GM15510 (cell line): ENCODE data around the gene MRPL2.

Experiments used
- POLR2A ChIP-seq: IDR thresholded peaks from 3 replicates; pipeline ENCODE4 v1.6.1; 2011; ENCODE audit warnings: borderline replicate concordance; ENCODE audit not compliant: insufficient read length; ENCODE audit errors: extremely low read depth

The MRPL2 gene

GRCh38 chr6:43074847-43075669, 15.8 kb upstream of the MRPL2 start:
- TF ChIP-seq POLR2A: no peak

DNA sequence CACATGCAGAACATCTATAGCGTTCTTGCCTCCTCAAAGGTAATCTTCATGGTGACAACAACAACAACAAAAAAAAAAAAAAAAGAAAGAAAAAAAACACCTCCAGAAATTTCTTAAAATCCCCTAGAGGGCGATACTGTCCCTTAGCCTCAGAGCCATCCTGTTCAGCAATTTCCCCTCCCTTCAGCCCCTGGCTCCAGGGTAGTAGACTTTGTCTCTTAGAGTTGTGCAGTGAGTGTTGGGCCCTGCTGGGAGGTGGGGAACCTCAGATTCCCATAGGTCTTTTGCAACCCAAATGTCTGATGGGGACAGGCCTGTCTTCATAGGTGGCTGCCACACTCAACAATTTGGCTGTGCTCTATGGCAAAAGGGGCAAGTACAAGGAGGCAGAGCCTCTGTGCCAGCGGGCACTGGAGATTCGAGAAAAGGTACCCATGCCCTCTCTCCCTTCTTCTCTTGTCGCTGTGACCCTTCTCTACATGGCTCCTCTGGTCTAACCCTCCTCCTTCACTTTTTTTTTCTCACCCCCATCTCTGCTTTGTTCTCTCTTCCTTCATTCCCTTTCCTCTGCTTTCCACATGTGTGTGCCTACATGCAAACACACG, 10.9 kb upstream of the MRPL2 start:
- no peak for TF ChIP-seq POLR2A

- no peak for TF ChIP-seq POLR2A
These were observed 3.6 kb upstream of the MRPL2 start for GRCh38 chr6:43062818-43063217.

GRCh38 chr6:43061861-43062260, 2.6 kb upstream of the MRPL2 start:
- no peak for TF ChIP-seq POLR2A

DNA sequence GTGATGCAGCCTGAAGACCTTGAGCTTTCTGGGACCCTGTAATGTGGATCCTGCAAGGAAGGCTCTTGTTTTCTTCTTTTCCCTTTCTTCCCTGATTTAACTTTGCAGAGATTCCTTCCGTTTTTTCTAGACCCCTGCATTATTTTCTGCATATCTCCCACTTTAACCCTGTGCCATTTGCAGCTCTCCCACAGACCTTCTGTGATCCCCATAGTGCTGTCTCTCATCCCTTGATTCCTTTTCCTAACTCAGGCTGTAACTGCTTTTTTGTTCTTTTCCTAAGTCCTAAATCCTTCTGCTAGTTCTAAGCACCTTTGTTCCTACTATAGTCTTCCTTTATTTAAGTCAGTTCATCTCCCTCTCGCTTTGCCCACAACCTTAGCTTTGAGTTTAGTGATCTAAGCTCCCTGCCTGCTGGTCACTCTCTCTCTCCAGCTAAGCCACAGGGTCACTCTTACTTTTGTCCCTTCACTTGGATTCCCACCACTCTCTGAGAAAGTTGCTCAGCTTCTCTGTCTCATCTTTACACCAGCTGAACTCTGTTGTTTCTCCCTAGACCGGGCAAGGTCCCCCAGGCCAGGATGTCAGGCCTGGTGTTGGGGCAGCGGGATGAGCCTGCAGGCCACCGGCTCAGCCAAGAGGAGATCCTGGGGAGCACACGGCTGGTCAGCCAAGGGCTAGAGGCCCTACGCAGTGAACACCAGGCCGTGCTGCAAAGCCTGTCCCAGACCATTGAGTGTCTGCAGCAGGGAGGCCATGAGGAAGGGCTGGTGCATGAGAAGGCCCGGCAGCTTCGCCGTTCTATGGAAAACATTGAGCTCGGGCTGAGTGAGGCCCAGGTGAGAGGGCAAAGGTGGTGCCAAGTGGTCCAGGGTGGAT, 1.8 kb upstream of the MRPL2 start:
- no peak for TF ChIP-seq POLR2A

DNA sequence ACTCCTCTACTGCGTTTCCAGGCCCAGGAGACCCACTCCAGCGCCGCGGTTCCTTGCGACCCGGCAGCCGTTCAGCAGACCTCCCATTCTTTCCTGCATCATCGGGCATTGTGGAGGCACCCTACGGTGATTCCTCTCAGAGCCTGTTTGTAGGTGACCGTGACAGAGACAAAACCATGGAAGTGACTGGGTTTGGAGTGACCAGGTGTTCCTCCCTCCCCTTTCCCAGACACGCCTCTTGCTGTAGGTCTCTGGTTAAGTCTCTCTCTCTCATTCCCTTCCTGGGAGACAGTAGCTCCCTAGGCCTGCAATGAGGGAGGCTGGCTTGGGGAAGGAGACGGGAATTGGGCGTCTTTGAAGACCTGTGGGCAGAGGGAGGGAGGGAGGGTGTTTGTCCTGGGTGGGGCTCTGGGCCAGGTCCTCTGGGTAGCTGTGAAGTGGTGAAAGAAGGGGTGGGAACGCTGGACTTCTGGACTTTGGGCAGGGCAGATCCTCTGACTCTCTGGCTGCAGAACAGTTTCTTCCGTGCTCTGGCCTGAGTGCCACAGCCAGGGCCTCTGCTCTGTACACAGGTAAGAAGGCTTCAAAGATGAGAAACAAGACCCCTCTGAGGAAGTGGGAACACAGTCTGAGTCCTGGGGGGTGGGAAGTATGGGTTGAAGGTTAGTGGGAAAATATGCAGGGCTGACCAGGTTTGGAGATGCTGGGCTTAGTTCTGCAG, 960 bp upstream of the MRPL2 start:
- TF ChIP-seq POLR2A: no peak

GRCh38 chr6:43058531-43058930, 703 bp downstream of the MRPL2 start:
- TF ChIP-seq POLR2A: no peak

DNA sequence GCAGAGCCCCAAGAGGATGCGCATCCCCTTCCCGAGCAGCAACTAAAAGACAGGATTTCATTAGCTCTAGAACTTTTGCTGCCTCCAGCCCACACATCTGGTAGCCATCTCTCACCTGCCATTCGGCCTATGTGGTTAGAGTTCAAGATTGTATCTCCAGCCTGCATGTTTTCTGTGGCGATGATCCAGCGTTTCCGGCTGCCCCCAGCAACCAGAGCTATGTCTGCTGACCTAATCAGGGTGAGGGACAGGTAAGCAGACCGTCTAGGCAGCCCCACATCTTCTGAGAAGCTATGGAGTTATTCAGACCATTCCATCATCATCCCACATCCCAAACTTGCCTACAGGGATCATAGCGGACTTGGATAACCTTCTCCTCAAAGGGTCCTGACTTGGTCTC, 3.3 kb downstream of the MRPL2 start:
- no peak for TF ChIP-seq POLR2A

DNA sequence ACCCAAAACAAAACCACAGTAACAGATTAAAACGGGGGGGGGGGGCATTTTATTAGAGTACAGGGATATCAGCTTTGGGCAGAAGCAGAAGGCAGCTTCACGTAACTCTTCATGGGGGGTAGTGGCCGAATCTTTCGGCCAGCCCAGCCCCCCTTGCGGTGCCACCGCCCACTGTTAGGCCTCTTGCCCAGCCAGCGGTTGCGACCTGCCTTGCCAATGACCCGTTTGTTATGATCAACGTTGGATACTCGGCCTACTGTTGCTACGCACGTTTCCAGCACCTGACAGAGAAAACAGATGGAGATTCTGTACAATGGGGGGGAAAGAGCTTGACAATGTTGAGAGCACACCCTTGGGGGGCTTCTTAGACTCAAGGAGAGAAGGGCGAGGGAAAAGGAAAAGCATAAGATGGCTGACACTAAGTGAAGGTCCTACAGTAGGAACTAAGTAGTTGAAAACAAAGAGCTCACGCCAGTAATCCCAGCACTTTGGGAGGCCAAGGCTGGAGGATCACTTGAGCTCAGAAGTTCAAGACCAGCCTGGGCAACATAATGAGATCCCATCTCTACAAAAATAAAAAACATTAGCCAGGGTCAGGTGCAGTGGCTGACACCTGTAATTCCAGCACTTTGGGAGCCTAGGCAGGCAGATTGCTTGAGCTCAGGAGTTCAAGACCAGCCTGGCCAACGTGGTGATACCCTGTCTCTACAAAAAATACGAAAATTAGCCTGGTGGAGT, 4.9 kb downstream of the MRPL2 start:
- TF ChIP-seq POLR2A: no peak

GRCh38 chr6:43053545-43054205, 5.6 kb downstream of the MRPL2 start, which contains the start of gene CUL7:
Gene CUL7 (minus strand): TSS chr6:43053851. CDS start chr6:43052788, 1,063 bp downstream.
- TF ChIP-seq POLR2A: peak; percentile 92

- TF ChIP-seq POLR2A: no peak
These were observed 6.2 kb downstream of the MRPL2 start for GRCh38 chr6:43052842-43053544.

DNA sequence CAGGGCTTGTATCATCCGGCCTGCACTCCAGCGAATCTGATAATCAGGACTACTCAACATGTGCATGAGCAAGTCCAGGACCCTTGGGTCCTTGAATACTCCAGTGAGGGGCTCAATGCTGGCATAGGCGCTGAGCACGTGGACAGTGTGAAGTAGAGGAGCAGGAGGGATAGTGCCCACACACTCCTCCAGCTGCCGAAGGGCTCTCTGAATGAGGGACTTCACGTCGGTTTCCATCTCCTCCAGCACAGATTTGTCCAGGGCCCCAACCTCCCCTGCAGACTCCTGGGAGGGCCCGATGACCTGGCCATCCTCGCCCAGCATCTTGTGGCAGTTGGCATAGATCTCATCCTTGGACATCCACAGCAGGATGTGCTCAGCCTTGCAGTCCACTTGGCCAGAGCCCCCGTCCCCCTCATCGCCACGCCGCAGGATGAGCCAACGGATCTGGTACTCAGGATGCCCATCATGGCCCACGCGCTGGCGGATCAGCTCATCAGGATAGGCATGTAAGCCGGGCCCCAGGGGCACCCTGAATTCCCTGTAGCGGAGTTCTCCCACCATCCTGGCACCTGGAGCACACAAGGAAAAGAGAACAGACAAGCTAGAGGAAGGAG, 6.9 kb downstream of the MRPL2 start:
- TF ChIP-seq POLR2A: no peak
